Endothelial cell of umbilical vein (primary cell): ENCODE data around the gene THEM4. TPM values are rescaled to one million over a fixed set of nuclear protein-coding genes. Genes with fewer than 3 reads are reported as not detected.
"Not testable (repeated sequence)": the region's sequence is repeated elsewhere in the genome, so short reads cannot be mapped to it uniquely, and the experiment has no call there.

Experiments used
- BruUV-seq: library from RNA; stranded (reverse); fragments of 400-500 nt; replicated peaks from 2 replicates; lab custom pipeline; 2021; lab: Mats Ljungman, UMichigan
- CTCF ChIA-PET: fragments of 300-600, 350-600 bp; sonication (Branson Sonifier 250); formaldehyde crosslinking; loops from one replicate; lab custom pipeline; 2021; ENCODE audit warnings: antibody characterized with exemption, inconsistent platforms; lab: Charles Lee
- POLR2A ChIA-PET: fragments of 300-600, 350-600 bp; sonication (Branson Sonifier 250); formaldehyde crosslinking; loops from one replicate; lab custom pipeline; 2021; ENCODE audit warnings: antibody characterized with exemption, inconsistent platforms; lab: Charles Lee
- DNase-seq: peaks from one replicate; pipeline ENCODE4 v3.0.0-alpha.2; 2011; ENCODE audit warnings: low read depth, low spot score
- FAIRE-seq: peaks from 2 replicates; lab custom pipeline; 2011; peaks lifted over from hg19 to GRCh38; lab: Jason Lieb, UNC
- H2AFZ ChIP-seq: 2 replicates; pipeline ENCODE4 v1.6.0; 2012; ENCODE audit warnings: low read depth, low read length, control low read depth, inconsistent platforms
- H3K27ac ChIP-seq: 2 replicates; pipeline ENCODE4 v1.5.1; 2011; ENCODE audit warnings: low read depth, mild to moderate bottlenecking, control low read depth, low read length, moderate library complexity; ENCODE audit not compliant: insufficient read depth
- H3K27me3 ChIP-seq, 2 experiments: 2 replicates each; pipeline versions ENCODE4 v1.6.0 to v1.6.1; 2011; ENCODE audit warnings: low read length in 2 of 2, mixed read lengths in 1 of 2; ENCODE audit not compliant: control insufficient read depth in 2 of 2, insufficient read depth in 2 of 2
- H3K36me3 ChIP-seq, 2 experiments: 2 replicates in 1 of 2; 3 replicates in 1 of 2; pipeline ENCODE4 v1.5.1; 2011; ENCODE audit warnings: low read length in 2 of 2, mild to moderate bottlenecking in 1 of 2, moderate library complexity in 1 of 2; ENCODE audit not compliant: control insufficient read depth in 2 of 2, insufficient read depth in 2 of 2; ENCODE audit errors: extremely low read depth in 1 of 2
- H3K4me1 ChIP-seq: 3 replicates; pipeline ENCODE4 v1.5.1; 2011; ENCODE audit warnings: mild to moderate bottlenecking, low read length; ENCODE audit not compliant: control insufficient read depth, insufficient read depth; ENCODE audit errors: extremely low read depth
- H3K4me2 ChIP-seq: 2 replicates; pipeline ENCODE4 v1.6.1; 2011; ENCODE audit warnings: low read length, control low read depth, mixed read lengths; ENCODE audit not compliant: insufficient read depth
- H3K4me3 ChIP-seq, 3 experiments: fragments of 200-600 bp in 1 of 3; sonication (generic), shearing (Covaris generic) in 1 of 3; replicated peaks in 1 of 3; 2 replicates each; pipeline ENCODE4 v1.5.1; 2011 to 2016; ENCODE audit warnings: control low read depth in 3 of 3, low read length in 3 of 3, mild to moderate bottlenecking in 2 of 3, inconsistent platforms in 1 of 3, low read depth in 1 of 3, moderate library complexity in 1 of 3; ENCODE audit not compliant: insufficient read depth in 1 of 3
- H3K79me2 ChIP-seq: 2 replicates; pipeline ENCODE4 v1.6.0; 2012; ENCODE audit warnings: low read length, inconsistent platforms; ENCODE audit not compliant: control insufficient read depth, insufficient read depth
- H3K9ac ChIP-seq: replicated peaks from 2 replicates; pipeline ENCODE3; 2011; ENCODE audit warnings: low read length, control low read depth; ENCODE audit not compliant: insufficient read depth; ENCODE audit errors: extremely low read depth
- H3K9me1 ChIP-seq: replicated peaks from 3 replicates; pipeline ENCODE4 v1.6.0; 2011; ENCODE audit warnings: mild to moderate bottlenecking, low read length; ENCODE audit not compliant: control insufficient read depth, insufficient read depth; ENCODE audit errors: extremely low read depth
- H3K9me3 ChIP-seq: replicated peaks from 2 replicates; pipeline ENCODE4 v1.5.1; 2012; ENCODE audit warnings: low read length, inconsistent platforms; ENCODE audit not compliant: control insufficient read depth, insufficient read depth
- H4K20me1 ChIP-seq: replicated peaks from 2 replicates; pipeline ENCODE3; 2011; ENCODE audit warnings: mild to moderate bottlenecking, low read length; ENCODE audit not compliant: control insufficient read depth, insufficient read depth; ENCODE audit errors: extremely low read depth
- EZH2 ChIP-seq: IDR thresholded peaks from 2 replicates; pipeline ENCODE4 v1.6.1; 2012; ENCODE audit warnings: borderline replicate concordance, low read depth, mild to moderate bottlenecking, moderate library complexity, low read length, inconsistent platforms; ENCODE audit not compliant: severe bottlenecking
- FOS ChIP-seq: IDR thresholded peaks from 2 replicates; pipeline ENCODE4 v1.6.1; 2011; ENCODE audit warnings: mild to moderate bottlenecking, low read length, moderate library complexity, borderline replicate concordance; ENCODE audit not compliant: insufficient read depth
- GATA2 ChIP-seq: IDR thresholded peaks from 2 replicates; pipeline ENCODE4 v1.7.0; 2011; ENCODE audit warnings: low read depth, mild to moderate bottlenecking, moderate library complexity, mixed read lengths, low read length; ENCODE audit not compliant: insufficient read length, insufficient read depth
- JUN ChIP-seq: IDR thresholded peaks from 2 replicates; pipeline ENCODE4 v1.6.1; 2011; ENCODE audit warnings: borderline replicate concordance, low read depth; ENCODE audit not compliant: insufficient read length, insufficient read depth
- MAX ChIP-seq: IDR thresholded peaks from 2 replicates; pipeline ENCODE4 v1.6.1; 2011; ENCODE audit not compliant: insufficient read depth, insufficient read length
- MYC ChIP-seq: IDR thresholded peaks from one replicate; pipeline ENCODE4 v1.6.1; 2011; ENCODE audit warnings: mild to moderate bottlenecking, low read depth, low read length
- POLR2A ChIP-seq: IDR thresholded peaks from 2 replicates; pipeline ENCODE4 v1.6.1; 2012; ENCODE audit warnings: low read depth, mild to moderate bottlenecking, control low read depth, low read length
- POLR2AphosphoS5 ChIP-seq: IDR thresholded peaks from 2 replicates; pipeline ENCODE4 v1.6.1; 2012; ENCODE audit warnings: low read depth, mild to moderate bottlenecking, control low read depth, low read length, moderate library complexity; ENCODE audit not compliant: insufficient read depth
- dilution Hi-C: fragments of 300-500 bp; cut with MboI; formaldehyde crosslinking; loops from one replicate; pipeline ENCODE4 v1.15.0; 2019; ENCODE audit warnings: low sequenced_read_pairs; ENCODE audit not compliant: extremely low pct_ligation_motif_present
- intact Hi-C: fragments of 100-400 bp; cut with micrococcal nuclease; formaldehyde crosslinking; loops from one replicate; pipeline ENCODE4 v1.10.0; 2022
- polyA plus RNA-seq, 4 experiments: library from polyadenylated mRNA; depleted of rRNA in 3 of 4; stranded (reverse) in 3 of 4; unstranded in 1 of 4; fragments of >200 nt; gene quantifications; 2 replicates each; pipeline versions ENCODE4 v1.2.1 to v1.2.3, GENCODE V29; 2011 to 2012; ENCODE audit warnings: missing spikeins in 1 of 4
- total RNA-seq: library from RNA; stranded (reverse); gene quantifications from 2 replicates; pipeline ENCODE4 v1.2.3, GENCODE V29; 2021
- TF ChIP-seq, protein P1 (sequence below), 2 donors: IDR thresholded peaks; 1 replicate in 1 of 2; 2 replicates in 1 of 2; pipeline ENCODE4 v1.5.1; 2011; ENCODE audit warnings: low read length in 2 of 2, mild to moderate bottlenecking in 2 of 2, moderate library complexity in 2 of 2, control low read depth in 1 of 2, inconsistent platforms in 1 of 2, low read depth in 1 of 2; ENCODE audit not compliant: insufficient read depth in 1 of 2; ENCODE audit errors: extremely low read depth in 1 of 2

THEM4 gene
- total and polyA plus RNA-seq, 2 donors (not counting 3 experiments of a cell fraction or from before 2014, with no cell fraction given) = 22.3 to 24.9 TPM

- POLR2A ChIA-PET = no interaction called here
- dilution Hi-C loops = no loop called here
Measured at GRCh38 chr1:151875419-151876097, 33.8 kb downstream of the THEM4 start.

GRCh38 chr1:151872776-151873175 is 36.5 kb downstream of the THEM4 start:
- intact Hi-C loops, H2AFZ ChIP-seq, H3K9me3 ChIP-seq, H3K4me2 ChIP-seq, FAIRE-seq, H3K4me3 ChIP-seq, H4K20me1 ChIP-seq, H3K9ac ChIP-seq, H3K9me1 ChIP-seq, dilution Hi-C loops, DNase-seq, H3K79me2 ChIP-seq, POLR2A ChIA-PET, CTCF ChIA-PET, BruUV-seq, H3K27me3 ChIP-seq, H3K27ac ChIP-seq, H3K36me3 ChIP-seq: not testable (repeated sequence)
- H3K4me1 ChIP-seq = peaks cover 11% of the 10 kb centered on the region

More at GRCh38 chr1:151875419-151876097, 33.8 kb downstream of the THEM4 start:
- no peak overlapping the region for H2AFZ ChIP-seq
- FAIRE-seq (no peak), DNase-seq (no peak)
- H3K9me1 ChIP-seq = no peaks in the 10 kb centered on the region
- H3K4me1 ChIP-seq = no peaks in the 10 kb centered on the region
- no peak overlapping the region for H3K4me3 ChIP-seq
- H4K20me1 ChIP-seq = no peaks in the 10 kb centered on the region
- H3K9me3 ChIP-seq = no peaks in the 10 kb centered on the region
- no peak overlapping the region for H3K9ac ChIP-seq
- no peaks in the 10 kb centered on the region for H3K79me2 ChIP-seq
- H3K27ac ChIP-seq = no peak overlapping the region
- no peaks in the 10 kb centered on the region for H3K27me3 ChIP-seq
- CTCF ChIA-PET = no interaction called here
- H3K4me2 ChIP-seq = no peak overlapping the region
- TF ChIP-seq MAX (no peak), POLR2A (no peak), GATA2 (no peak), JUN (no peak), FOS (no peak), EZH2 (no peak), POLR2AphosphoS5 (no peak), MYC (no peak)
- TF ChIP-seq, protein P1, sequence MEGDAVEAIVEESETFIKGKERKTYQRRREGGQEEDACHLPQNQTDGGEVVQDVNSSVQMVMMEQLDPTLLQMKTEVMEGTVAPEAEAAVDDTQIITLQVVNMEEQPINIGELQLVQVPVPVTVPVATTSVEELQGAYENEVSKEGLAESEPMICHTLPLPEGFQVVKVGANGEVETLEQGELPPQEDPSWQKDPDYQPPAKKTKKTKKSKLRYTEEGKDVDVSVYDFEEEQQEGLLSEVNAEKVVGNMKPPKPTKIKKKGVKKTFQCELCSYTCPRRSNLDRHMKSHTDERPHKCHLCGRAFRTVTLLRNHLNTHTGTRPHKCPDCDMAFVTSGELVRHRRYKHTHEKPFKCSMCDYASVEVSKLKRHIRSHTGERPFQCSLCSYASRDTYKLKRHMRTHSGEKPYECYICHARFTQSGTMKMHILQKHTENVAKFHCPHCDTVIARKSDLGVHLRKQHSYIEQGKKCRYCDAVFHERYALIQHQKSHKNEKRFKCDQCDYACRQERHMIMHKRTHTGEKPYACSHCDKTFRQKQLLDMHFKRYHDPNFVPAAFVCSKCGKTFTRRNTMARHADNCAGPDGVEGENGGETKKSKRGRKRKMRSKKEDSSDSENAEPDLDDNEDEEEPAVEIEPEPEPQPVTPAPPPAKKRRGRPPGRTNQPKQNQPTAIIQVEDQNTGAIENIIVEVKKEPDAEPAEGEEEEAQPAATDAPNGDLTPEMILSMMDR (IDR thresholded peaks at IDR 0.05; ENCODE audit: extremely low read depth in 1 of 2, insufficient read depth in 1 of 2, low read depth in 1 of 2, low read length in 2 of 2) = no peak
- peaks cover 0 to 2% of the 10 kb centered on the region in 2 experiments for H3K36me3 ChIP-seq
- no TSS peak for BruUV-seq
- intact Hi-C loops = no loop called here
